ENCODE data around the gene LMO2.

DNA sequence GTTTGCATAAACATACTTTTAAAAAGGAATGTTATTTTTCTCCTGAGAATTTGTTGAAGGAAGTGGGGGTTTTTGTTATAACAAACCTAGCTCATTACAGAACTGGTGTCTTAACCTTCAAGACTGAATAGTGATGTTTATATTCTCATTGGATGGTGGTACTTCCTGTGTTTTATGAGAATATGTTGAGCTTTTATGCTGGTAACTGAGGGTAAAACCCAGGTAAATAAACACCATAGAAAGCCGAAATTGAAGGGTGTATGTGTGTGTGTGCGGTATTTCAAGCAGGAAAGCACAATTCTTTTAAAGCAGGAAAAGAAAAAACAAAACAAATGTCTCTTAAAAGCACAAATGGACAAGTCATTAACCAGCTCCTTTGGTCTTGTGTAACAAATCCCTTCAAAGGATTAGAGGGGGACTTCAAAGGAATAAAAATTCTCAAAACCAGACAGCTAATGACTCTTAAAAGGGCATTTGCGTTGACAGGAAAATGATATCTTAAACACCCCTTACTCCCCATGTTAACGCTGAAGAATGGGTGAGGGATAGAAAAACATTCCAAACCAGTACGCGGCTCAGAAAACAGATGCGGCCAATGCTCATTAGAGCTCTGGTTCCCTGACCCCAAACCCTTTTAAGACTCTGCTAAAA lies 23.8 kb downstream of the LMO2 start:
- TF ChIP-seq POLR2A (IDR thresholded peaks at IDR 0.05; ENCODE audit: low read depth, low read length) (no peak), TAF1 (IDR thresholded peaks at IDR 0.05; ENCODE audit: low read depth, low read length) (no peak), POU2F2 (IDR thresholded peaks at IDR 0.05; ENCODE audit: low read depth, low read length) (no peak), PAX5 (IDR thresholded peaks at IDR 0.05; ENCODE audit: insufficient read depth, low read length, severe bottlenecking) (no peak), POLR2AphosphoS5 (IDR thresholded peaks at IDR 0.05; ENCODE audit: low read depth, low read length) (no peak)
